ENCODE results near the gene TTC6.
"Not testable (repeated sequence)": the region's sequence is repeated elsewhere in the genome, so short reads cannot be mapped to it uniquely, and the experiment has no call there.

The TTC6 gene

GRCh38 chr14:37594971-37595808 lies at the start of gene TTC6, which contains the start of gene FOXA1:
Gene TTC6, plus strand, starts transcription at chr14:37595629. Its CDS starts 26,436 bp downstream, at chr14:37622065.
Gene FOXA1, minus strand, starts transcription at chr14:37595249. Its CDS starts 277 bp downstream, at chr14:37594972.
- peak; percentile 4 for DNase-seq (ENCODE audit: low read depth)
- no peak for TF ChIP-seq POLR2A (IDR thresholded peaks at IDR 0.05; ENCODE audit: extremely low read depth, insufficient read length)
- H3K4me3 ChIP-seq (ENCODE audit: low read depth, low read length): no peak within 1 kb of the TSS

- DNase-seq (ENCODE audit: low read depth): no peak
- no peak for TF ChIP-seq MYC (IDR thresholded peaks at IDR 0.05; ENCODE audit: low read depth, low read length)
- no peak for TF ChIP-seq MAX (IDR thresholded peaks at IDR 0.05; ENCODE audit: low read depth, low read length)
- H3K4me3 ChIP-seq (ENCODE audit: low read depth, low read length): no peak overlapping the region
Observed at GRCh38 chr14:37546621-37547447, 48.6 kb upstream of the TTC6 start.

GRCh38 chr14:37550511-37550910 lies 44.9 kb upstream of the TTC6 start:
- TF ChIP-seq POLR2A (IDR thresholded peaks at IDR 0.05; ENCODE audit: extremely low read depth, insufficient read length): no peak
- no peak for TF ChIP-seq MAX (IDR thresholded peaks at IDR 0.05; ENCODE audit: low read depth, low read length)
- TF ChIP-seq CTCF (IDR thresholded peaks at IDR 0.05; ENCODE audit: low read depth, low read length): no peak
- no peak for TF ChIP-seq MYC (IDR thresholded peaks at IDR 0.05; ENCODE audit: low read depth, low read length)
- no peak for DNase-seq (ENCODE audit: low read depth)
- H3K4me3 ChIP-seq (ENCODE audit: low read depth, low read length): no peak overlapping the region

- TF ChIP-seq POLR2A (IDR thresholded peaks at IDR 0.05; ENCODE audit: extremely low read depth, insufficient read length) (no peak), MYC (IDR thresholded peaks at IDR 0.05; ENCODE audit: low read depth, low read length) (no peak), MAX (IDR thresholded peaks at IDR 0.05; ENCODE audit: low read depth, low read length) (no peak), CTCF (IDR thresholded peaks at IDR 0.05; ENCODE audit: low read depth, low read length) (no peak)
- DNase-seq (ENCODE audit: low read depth): no peak
- H3K4me3 ChIP-seq (ENCODE audit: low read depth, low read length): no peak overlapping the region
Observed at GRCh38 chr14:37551119-37551518, 44.3 kb upstream of the TTC6 start.

GRCh38 chr14:37553935-37554550 lies 41.4 kb upstream of the TTC6 start:
- TF ChIP-seq CTCF (IDR thresholded peaks at IDR 0.05; ENCODE audit: low read depth, low read length) (no peak), MYC (IDR thresholded peaks at IDR 0.05; ENCODE audit: low read depth, low read length) (no peak), MAX (IDR thresholded peaks at IDR 0.05; ENCODE audit: low read depth, low read length) (no peak), POLR2A (IDR thresholded peaks at IDR 0.05; ENCODE audit: extremely low read depth, insufficient read length) (no peak)
- no peak for DNase-seq (ENCODE audit: low read depth)
- no peak overlapping the region for H3K4me3 ChIP-seq (ENCODE audit: low read depth, low read length)

- H3K4me3 ChIP-seq (ENCODE audit: low read depth, low read length); DNase-seq (ENCODE audit: low read depth): not testable (repeated sequence)
Observed at GRCh38 chr14:37555596-37555995, 39.8 kb upstream of the TTC6 start.

GRCh38 chr14:37558740-37559139 lies 36.7 kb upstream of the TTC6 start:
- DNase-seq (ENCODE audit: low read depth): no peak
- TF ChIP-seq MAX (IDR thresholded peaks at IDR 0.05; ENCODE audit: low read depth, low read length) (no peak), POLR2A (IDR thresholded peaks at IDR 0.05; ENCODE audit: extremely low read depth, insufficient read length) (no peak), CTCF (IDR thresholded peaks at IDR 0.05; ENCODE audit: low read depth, low read length) (no peak), MYC (IDR thresholded peaks at IDR 0.05; ENCODE audit: low read depth, low read length) (no peak)
- no peak overlapping the region for H3K4me3 ChIP-seq (ENCODE audit: low read depth, low read length)
